GM18868 (cell line): ENCODE results near the gene TCERG1L.
"Not testable (repeated sequence)": the region's sequence is repeated elsewhere in the genome, so short reads cannot be mapped to it uniquely, and the experiment has no call there.

Experiments
- ATAC-seq: cut with Tn5 transposase; IDR thresholded peaks from one replicate; pipeline ENCODE4 v1.9.1; 2021; ENCODE audit warnings: mild to moderate bottlenecking, moderate library complexity; ENCODE audit not compliant: unreplicated experiment

TCERG1L gene, protein sequence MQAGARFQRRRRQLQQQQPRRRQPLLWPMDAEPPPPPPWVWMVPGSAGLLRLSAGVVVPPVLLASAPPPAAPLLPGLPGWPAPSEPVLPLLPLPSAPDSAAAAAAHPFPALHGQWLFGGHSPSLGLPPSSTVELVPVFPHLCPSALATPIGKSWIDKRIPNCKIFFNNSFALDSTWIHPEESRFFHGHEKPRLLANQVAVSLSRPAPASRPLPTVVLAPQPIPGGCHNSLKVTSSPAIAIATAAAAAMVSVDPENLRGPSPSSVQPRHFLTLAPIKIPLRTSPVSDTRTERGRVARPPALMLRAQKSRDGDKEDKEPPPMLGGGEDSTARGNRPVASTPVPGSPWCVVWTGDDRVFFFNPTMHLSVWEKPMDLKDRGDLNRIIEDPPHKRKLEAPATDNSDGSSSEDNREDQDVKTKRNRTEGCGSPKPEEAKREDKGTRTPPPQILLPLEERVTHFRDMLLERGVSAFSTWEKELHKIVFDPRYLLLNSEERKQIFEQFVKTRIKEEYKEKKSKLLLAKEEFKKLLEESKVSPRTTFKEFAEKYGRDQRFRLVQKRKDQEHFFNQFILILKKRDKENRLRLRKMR

DNA sequence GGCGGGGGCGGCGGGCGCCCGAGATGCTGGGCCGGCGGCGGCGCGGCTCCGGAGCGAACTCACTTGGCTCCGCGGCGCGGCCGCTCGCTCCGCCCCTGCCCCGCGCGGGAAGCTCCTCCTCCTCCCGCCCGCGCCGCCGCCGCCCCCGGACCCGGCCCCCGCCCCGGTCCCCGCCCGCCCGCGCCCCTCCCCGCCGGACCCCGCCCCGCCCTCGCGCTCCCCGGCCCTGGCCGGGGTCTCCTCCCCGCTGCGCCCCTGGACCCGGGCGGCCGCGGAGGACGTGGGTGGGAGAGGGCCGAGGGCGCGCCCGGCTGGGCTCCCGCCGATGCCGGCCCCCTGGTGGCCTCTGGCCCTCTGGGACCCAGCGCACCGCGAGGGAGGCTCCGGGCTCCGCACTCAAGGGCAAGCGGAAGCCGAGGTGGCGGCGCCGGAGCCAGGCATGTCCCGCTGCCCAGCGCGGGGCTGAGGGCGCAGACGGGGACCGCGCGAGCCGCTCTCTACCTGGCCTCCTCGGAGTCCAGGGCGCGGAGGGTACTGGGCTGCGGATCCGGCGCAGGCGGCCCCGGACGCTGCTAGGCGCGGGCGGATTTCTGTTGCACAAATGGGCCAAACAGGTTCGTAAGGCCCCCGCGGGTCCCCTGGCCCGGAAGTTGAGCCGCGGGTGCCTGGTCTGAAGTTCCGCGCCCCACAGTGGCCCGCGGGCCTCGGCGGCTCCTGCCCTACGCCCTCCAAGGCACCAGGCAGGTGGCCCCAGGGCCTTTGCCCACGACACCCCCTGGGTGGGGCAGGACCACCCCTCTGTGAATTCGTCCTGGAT is at the start of gene TCERG1L:
TCERG1L (minus strand) TSS at position 61 of the 817 bp plus-strand sequence. CDS start 86 bp downstream, outside the sequence.
- ATAC-seq = no peak

DNA sequence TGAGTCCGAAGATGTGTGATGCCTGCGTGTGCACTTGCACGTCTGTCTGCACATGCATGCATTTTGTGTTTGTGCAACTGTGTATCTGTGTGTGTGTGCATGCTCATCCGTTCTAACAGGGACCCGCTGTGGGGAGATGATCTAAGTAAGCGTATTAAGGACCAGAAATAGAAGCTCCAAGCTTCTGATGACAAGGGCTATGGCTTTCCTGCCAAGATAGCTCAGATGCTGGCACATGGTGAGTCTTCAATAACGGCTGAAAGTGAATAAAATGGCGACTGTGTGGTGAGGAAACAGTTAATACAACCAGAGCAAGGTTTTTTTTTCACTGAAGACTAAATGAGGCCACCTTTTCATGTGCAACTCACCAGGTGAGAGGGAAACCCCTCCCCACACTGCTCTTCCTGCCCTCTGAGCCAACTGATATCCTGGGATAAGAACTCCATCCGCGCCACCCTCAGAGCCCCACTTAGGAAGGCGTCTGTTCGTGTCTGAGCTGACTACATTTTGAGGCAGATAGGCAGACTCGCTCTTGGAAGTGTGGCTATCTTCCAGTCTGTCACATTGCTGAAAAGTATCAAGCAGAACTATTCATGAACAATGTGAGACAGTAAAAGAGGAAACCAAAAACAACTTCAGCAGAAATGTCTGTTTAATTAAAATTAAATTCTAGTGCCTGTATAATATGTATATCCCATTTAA is 47.4 kb upstream of the TCERG1L start:
- ATAC-seq = no peak

DNA sequence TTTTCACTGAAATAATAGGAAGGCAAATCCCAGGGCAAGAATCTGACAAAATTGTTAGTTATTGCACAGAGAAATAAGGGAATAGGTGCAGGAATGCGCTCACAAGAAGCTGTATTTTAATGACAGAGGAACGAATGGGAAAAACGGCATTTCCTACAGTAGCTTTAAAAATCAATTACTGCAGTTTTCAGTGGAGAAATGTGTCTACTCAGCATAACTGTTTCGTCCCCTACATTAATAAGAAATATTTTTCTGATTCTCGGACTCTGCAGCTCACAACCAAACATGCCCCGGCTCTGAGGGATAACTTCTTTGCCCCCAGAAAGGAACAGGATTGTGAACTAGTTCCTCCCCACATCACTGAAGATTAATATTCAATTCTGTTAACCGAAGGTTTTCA is 44.9 kb upstream of the TCERG1L start:
- no peak for ATAC-seq

DNA sequence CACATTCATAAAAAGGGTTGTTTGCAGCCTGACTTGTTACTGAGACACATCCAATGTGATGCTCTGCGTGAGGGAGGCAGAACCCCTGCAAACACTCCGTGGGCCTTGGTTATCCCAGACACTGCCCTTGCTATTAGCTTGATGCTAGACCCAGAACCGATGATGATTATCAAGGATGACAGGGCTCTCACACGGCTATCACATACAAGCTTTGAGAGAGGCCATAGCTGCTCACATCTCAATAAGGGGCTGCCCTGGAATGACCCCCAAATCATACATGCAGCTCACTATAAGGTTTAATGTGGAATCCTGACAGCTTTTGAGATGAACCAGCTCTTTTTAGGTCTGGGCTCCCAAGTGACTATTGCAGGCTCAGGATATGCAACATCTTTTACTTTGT is 44.4 kb upstream of the TCERG1L start:
- ATAC-seq = no peak

DNA sequence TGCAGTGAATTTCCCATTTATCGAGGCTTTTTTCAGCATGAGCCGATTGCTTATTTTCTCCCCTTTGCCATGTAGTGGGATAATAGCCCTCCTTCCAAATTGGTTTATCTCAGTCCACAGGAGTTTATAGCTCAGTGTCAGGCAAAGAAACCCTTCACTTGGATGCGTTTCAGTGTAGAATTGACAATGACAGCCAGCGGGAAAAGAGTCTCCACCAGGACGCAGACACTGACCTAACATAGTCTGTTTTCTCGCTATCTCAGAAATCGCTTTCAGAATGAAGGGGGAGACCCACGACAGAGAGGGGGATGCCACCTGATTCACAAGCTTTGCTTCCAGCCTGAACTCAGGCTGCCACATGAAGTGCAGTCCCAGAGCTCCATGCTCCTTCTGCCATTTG is 43.5 kb upstream of the TCERG1L start:
- no peak for ATAC-seq

DNA sequence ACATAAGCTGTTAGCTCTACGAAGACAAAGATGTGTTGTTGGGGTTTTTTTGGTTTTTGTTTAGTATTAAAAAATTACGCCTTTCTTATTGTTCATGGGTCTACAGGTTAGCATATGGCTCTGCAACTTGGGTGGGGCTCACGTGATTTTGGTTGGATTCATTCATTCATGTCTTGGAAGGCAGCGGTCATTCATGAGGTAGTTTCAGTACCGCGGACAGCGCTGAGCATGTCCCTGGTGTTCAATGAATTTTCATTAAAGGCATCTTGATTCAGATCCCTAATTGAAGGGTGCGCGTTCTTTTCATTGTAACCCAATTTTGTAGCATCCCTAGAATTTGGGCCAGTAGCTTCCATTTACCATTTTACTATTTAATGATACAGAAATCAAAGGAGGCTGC is 42.9 kb upstream of the TCERG1L start:
- ATAC-seq = no peak

DNA sequence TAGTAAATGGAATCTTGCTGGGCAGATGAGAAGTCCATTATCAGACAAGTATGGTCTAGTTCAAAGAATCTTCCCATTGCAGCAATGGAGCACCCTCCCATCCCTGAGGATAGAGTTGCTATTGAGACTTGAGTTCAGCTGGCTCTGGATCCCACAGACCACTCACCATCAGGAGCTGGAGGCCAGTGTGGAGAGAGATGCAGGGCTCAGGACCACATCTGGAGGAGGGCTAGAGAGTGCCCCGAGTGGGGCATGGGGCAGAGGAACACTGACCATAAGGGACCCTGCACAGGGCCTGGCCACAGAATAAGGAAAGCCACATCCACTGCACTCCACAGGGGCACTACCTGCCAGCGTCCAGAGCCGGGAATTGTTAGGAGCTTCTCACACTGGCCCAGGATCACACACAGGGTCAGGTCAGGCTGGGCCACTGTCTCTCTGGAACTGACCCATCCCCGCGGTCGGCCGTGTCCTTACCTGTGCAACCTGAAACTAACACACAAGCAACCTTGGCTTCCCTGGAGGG is 41.3 kb upstream of the TCERG1L start:
- ATAC-seq = no peak

DNA sequence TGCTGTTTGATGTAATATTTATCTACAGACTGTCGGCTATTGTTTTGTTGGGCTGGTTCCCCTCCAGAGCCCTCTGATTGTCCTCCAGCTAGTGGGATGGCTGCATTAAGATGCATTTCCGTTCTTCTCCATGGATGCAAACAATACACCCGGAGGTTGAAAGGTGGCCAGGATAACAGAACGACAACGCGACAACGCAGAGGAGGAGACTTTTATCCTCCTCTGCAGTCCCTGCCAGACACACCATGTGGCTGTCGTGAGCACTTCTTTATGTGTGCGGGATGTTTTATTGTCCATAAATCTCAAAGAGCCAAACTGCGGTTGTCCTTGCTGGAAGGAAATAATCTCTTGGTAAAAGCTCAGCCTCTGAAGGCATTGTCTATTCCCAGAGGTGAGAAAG is 39.1 kb upstream of the TCERG1L start:
- ATAC-seq = no peak

DNA sequence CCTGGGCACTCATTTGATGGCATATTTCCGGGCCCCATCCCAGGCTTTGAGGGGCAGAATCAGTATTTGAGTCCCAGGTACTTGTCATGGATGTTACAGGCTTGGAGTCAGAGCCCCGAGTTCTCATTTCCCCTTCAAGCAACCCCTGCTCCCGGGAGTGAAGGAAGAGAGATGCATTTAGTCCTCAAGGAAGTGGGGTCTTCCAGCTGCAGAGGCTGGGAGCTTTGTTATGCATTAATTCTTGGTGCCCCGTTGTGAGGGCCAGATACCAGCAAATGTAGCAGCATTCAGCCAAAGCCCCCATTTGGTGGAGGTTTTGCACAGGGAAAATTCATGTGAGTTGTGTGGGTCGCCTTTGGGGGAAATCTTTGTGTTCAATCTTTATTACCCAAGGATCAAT is 38.7 kb upstream of the TCERG1L start:
- ATAC-seq = no peak

DNA sequence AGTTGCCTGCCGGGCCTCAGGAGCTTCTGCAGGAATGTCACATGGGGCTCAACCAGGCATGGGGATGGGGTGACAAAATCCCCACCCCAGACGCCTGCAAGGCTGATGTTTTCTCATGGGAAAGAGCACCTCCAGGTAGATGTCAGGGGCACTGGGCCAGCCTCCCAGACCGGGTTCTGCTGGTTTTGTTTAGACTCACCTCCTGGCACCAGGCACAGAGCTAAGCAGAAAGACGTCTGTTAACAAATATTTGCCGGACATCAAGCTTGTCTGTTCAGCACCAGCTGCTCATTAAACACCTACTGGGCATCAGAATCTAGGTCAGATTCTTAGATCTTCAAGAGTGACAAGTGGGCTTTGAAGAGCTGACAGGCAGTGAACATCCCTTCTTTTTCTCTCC is 34.9 kb upstream of the TCERG1L start:
- ATAC-seq = no peak

DNA sequence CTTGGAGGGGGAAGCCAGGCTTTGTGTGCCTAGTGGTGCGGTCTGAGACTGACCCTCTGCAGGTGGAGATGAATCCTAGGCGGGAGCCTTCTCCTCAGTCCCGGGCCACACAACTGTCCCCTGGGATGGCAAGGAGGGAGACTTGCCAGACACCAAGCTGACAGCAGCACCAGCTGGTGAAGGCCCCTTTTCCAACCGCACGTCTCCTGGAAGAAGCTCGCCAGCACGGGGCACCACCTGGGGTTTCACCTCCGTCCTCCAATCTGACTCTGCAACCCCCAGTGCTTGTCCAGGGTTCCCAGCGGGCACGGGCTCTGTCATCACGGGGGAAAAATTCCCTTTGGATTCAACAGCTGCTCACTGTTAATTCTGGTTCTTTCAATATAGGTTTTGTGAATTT is 34.2 kb upstream of the TCERG1L start:
- no peak for ATAC-seq

DNA sequence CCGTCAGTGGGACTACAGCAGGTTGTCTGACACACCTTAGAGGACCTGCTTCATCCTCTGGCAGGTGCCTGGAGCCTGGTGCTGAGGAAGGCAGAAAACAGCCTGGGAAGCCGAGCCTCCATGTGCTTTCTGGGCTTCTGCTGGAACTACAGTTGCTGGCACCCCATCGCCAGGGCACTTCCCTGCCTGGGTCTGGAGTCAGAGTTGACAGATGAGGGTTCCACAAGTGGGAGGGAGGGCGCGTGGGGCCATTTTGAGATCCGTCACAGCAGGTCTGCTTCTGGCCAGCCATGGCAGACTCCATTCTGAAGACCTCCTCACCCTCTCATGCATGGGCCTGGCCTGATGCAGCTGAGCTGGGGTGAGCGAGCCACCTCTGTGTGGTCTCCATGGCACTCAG is 33.2 kb upstream of the TCERG1L start:
- no peak for ATAC-seq

DNA sequence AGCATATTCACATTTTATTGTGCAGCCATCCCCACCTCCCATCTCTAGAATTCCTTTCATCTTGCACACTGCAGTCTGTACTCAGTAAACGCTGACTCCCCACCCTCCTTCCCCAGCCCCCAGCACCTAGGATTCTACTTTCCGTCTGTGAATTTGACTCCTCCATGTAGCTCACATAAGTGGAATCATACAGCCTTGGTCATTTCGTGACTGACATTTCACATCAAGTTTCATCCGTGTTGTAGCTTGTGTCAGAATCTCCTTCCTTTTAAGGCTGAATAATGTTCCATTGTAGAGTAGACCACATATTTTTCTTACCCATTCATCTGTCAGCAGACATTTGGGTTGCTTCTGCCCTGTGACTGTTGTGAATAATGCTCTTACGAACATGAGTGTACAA is 26.2 kb upstream of the TCERG1L start:
- ATAC-seq = no peak

DNA sequence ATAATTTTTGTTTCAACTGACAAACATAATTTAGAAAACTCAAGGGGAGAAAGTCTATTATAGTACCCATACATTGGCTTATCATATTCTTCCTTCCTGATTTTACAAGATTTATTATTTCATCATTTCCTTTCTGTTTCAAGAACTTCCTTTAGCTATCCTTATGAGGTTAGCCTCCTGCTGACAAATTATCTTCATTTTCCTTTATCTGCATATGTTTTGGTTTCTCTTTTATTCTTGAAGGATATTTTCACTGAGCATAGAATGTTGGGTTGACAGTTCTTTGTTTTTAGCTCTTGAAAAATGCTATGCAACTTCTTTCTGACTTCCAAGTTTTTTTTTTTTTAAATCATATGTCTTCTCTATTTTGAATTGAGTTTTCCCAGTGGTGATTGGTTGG is 21.3 kb upstream of the TCERG1L start:
- no peak for ATAC-seq

DNA sequence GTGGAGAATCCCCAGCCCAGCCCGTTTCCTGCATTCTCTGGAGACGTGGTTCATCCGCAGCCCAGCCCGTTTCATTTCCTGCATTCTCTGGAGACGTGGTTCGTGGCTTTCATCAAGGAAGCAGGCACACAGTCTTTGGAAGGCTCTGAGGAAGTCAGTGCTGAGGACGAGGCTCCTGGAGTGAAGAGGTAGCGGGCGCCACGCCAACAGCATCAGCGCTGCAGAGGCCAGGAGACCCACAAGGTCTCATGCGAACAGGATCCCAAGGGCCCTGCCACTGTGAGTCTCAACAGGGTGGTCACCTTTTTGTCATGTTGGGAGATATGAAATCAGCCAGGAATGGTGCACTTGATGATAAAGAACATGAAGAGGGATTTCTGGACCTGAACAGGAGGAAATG is 12.4 kb upstream of the TCERG1L start:
- ATAC-seq = no peak

DNA sequence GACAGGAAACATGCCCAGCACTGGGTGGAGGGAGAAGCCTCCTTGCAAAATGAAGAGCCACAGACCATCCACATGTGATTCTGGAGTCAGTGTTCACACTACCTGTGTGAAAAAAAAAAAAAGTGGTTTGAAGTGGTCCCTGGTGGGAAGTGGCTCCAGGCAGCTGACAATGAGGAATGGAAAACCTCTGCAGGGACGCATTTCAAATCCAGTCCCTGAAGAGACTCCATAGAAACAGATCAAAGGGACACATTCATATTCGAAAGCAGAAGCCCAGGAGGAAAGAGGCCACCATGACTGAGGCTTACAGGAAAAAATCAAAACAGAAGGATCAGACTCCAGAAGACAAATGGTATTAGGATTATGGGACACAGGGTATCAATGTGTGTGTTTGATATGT is 11.5 kb upstream of the TCERG1L start:
- no peak for ATAC-seq

DNA sequence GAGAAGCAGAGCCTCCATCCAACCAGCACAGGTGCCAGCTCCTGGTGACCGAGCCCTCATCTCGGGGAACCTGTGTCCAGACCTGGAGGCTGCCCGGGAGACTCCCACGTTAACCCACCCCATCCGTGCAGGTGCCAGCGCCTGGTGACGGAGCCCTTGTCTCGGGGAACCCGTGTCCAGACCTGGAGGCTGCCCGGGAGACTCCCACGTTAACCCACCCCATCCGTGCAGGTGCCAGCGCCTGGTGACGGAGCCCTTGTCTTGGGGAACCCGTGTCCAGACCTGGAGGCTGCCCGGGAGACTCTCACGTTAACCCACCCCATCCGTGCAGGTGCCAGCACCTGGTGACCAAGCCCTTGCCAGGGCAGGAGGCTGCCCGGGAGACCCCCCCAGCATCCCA is 11.1 kb upstream of the TCERG1L start:
- not testable (repeated sequence) for ATAC-seq

DNA sequence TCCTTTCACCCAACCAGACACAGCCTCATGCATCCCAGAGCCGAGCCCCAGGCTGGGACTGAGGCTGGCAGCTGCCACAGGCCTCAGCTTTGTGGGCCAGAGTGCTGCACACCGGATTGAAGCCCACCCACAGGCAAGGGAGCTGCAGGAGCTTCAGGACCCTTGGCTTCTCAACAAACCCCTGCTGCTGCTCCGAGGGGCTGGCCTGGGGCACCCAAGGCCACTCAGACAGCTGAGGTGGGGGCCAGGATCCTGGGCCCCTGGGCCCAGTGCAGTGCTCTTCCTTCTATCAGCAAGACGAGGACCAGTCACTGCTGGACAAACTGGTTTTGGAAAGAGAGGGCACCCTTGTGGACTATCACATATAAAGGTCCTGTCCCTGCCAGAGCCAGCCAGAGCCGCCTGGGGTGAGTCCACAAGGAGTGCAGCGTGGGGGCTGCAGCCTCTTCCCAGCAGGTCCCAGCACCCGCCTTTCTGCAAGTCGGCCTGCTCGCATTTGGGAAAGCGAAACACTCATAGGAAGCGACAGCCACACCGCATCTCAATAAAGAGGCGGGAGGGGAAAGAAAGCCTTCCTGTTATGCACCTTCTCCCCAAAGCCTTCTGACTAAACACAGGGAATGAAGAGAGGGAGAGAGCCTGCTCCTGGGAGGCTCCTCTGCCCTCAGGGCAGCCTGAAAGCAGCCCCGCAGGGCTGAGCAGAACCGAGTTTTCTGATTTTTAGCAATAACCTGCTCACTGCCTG is 9.5 kb upstream of the TCERG1L start:
- no peak for ATAC-seq

DNA sequence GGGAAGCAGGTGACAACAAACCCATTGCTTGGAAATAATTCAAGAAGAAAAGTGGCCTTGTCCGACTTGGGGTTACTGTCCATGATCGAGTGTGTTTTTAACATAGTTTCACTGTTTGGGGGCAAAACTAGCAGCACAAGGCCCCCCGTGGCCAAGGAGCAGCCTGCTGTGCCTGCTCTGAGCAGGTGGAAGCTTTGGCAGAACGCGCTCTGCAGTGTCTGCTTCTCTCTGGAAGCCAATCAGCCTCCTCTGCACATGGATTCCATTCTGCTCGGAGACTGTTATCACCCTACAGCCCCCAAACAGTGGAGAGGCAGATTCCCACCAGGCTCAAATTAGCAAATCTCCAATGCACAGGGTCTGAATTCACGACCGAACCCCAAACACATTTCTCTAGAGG is 7.3 kb upstream of the TCERG1L start:
- no peak for ATAC-seq

DNA sequence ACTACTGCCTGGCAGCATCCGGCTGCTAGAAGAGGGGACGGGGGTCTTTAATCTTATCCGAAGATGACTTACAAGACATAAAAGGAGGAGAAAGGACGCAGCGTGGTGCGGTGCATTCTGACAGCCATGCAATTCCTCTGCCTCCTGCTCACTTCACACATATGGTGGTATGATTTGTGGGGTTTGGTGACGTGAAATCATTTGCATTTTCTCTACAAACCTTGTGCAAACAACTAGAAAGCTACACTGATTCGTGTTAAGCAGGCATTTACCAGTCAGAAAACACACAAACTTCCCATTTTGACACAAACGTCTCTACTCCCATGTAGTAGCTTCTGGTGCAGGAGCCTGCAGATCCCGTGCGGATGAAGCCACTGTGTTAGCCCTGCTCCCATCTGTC is 6.8 kb upstream of the TCERG1L start:
- no peak for ATAC-seq
